Measurements from ENCODE around the gene IQGAP2.
"Not testable (repeated sequence)": the region's sequence is repeated elsewhere in the genome, so short reads cannot be mapped to it uniquely, and the experiment has no call there.

Gene IQGAP2

DNA sequence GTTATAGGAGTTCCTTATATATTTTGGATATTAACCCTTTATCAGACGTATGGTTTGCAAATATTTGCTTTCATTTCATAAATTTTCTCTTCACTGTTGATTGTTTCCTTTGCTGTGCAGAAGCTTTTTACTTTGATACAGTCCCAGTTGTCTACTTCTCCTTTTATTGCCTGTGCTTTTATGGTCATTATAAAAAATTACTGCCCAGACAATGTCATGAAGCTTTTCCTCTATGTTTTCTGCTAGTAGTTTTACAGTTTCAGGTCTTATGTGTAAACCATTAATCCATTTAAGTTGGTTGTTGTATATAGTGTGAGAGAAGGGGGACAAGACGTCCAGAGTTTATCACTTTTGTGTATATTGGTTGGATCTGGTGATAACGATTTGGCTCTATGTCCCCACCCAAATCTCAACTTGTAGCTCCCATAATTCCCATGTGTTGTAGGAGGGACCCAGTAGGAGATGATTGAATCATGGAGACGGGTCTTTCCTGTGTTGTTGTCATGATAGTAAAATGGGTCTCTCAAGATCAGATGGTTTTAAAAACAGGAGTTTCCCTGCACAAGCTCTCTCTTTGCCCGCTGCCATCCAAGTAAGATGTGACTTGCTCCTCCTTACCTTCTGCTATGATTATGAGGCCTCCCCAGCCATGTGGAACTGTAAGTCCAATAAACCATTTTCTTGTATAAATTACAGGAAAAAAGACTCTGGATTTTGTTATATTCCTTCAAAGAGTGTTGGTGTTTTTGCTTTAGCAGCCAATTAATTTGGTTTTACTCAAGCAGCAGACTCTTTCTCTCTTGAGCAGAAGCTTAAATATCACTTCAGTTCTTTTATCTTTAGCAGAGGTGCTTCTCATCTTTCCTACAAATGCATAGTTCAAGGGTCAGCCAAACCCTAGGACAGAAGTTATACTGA is 326.5 kb downstream of the IQGAP2 start:
- DNase-seq = no peak

DNA sequence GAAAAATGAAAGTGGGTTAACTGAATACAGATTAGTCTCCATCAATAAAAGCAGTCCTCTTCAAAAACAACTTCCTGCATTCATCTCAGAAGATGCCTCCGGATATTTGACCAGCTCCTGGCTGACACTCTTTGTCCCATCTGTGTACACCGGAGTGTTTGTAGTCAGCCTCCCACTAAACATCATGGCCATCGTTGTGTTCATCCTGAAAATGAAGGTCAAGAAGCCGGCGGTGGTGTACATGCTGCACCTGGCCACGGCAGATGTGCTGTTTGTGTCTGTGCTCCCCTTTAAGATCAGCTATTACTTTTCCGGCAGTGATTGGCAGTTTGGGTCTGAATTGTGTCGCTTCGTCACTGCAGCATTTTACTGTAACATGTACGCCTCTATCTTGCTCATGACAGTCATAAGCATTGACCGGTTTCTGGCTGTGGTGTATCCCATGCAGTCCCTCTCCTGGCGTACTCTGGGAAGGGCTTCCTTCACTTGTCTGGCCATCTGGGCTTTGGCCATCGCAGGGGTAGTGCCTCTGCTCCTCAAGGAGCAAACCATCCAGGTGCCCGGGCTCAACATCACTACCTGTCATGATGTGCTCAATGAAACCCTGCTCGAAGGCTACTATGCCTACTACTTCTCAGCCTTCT is 329.4 kb downstream of the IQGAP2 start:
- no peak for DNase-seq

DNA sequence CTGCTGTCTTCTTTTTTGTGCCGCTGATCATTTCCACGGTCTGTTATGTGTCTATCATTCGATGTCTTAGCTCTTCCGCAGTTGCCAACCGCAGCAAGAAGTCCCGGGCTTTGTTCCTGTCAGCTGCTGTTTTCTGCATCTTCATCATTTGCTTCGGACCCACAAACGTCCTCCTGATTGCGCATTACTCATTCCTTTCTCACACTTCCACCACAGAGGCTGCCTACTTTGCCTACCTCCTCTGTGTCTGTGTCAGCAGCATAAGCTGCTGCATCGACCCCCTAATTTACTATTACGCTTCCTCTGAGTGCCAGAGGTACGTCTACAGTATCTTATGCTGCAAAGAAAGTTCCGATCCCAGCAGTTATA is 329.9 kb downstream of the IQGAP2 start:
- DNase-seq = no peak

DNA sequence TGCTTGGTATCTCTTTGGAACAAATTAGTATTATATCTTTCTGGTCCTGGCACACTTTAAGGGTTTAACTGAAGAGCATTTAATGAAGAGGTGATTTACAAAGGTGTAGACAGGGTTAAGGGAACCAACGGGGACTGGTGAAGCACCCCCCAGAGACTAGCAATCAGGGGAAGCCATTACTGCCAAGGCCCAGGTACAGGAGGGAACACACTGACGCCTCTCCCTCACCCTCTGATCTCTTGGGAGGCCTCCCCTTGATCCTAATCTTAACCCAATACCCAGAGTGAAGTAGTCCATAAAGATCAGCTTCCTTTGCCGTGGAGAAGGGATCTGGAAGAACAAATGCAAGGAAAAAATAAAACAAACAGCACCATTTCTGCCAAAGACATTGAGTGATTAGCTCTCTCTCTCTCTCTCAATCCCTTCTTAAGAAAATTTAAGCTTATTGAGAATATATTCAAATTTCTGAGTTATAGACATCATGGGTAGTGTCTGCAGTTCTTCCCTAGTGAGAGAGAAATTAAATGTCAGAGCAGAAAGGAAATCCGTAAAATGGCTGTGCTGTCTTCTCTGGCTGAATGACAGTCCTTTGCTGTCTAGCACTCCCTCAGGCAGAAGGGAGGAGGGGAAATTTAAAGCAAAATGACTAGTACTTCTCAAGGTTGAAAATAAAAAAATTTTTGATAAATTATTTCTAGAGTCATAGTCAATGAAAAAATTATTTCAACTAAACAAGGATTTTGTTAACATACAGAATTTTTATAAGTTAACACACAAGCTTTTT is 332.9 kb downstream of the IQGAP2 start:
- peak; percentile 9 for DNase-seq

DNA sequence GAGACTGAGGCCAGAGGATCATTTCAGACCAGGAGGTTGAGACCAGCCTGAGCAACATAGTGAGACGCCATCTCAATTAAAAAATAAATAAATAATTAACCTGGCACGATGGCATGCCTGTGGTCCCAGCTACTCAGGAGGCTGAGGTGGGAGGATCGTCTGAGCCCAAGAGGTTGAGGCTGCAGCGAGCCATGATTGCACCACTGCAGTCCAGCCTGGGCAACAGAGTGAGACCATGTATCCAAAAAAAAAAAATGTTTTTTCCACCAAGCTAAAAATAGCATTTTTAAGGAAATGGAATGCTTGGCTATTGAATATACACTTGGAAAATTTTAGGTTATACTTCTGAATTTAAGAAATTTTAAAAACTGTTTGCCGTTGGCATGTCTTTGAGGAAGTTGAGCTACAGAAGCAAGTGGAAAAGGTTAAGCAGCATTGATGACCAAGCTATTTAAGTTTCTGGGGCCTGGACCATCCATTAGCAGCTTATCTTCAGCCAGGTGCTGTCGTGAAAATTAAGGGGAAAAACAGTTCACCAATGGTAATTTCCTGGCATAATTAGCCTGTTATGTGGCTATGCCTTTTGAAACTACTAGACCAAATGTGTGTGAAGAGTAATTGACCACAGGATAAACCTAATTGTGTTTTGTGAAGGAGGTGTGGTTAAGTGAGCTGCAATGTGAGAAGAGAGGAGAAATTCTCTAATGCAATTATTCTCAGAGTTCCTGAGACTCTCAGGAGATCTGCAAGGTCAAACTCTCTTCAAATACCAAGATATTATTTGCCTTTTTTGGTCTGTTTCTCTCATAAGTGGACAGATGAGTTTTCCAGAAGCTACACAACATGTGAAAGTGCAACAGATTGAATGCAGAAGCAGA is 333.8 kb downstream of the IQGAP2 start:
- no peak for DNase-seq

DNA sequence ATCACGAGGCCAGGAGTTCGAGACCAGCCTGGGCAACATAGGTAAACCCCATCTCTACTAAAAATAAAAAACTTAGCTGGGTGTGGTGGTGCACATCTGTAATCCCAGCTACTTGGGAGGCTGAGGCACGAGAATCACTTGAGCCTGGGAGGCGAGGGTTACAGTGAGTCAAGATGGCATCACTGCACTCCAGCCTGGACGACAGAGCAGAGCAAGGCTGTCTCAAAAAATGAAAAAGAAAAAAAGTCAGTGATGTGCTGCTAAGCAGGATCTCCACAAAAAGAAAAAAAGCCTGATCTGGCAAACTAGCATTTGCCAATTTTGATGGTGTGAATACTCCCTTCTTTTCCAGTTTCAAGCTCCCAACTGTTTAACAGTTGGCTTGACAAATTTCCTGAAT is 334.8 kb downstream of the IQGAP2 start:
- no peak for DNase-seq

DNA sequence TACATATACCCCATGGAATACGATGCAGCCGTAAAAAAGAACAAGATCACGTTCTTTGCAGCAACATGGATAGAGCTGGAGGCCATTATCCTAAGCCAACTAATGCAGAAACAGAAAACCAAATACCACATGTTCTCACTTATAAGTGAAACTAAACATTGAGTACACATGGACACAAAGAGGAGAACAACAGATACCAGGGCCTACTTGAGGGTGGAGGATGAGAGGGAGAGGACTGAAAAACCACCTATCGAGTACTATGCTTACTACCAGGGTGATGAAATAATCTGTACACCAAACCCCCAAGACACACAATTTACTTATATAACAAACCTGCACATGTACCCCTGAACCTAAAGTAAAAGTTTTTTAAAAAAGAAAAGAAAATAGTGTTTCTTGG is 338.4 kb downstream of the IQGAP2 start:
- not testable (repeated sequence) for DNase-seq

DNA sequence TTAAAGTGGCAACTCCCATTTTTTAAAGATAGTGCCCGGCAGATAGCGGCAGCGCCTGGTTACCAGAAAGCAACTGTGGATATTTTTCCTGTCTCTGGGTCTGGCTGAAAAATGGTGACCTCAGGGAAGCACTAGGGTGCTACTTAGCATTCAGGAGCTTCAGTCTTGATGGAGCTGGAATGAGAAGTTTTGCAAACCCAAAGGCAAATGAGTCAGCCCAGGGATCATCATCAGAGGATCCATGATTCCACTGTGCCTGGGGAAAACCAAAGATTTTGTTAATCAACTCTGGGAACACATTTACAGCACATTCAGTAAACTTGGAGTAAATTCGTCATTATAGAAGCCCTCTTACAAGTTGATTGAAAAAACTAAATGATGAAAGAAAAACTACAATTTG is 339.5 kb downstream of the IQGAP2 start:
- DNase-seq = no peak

DNA sequence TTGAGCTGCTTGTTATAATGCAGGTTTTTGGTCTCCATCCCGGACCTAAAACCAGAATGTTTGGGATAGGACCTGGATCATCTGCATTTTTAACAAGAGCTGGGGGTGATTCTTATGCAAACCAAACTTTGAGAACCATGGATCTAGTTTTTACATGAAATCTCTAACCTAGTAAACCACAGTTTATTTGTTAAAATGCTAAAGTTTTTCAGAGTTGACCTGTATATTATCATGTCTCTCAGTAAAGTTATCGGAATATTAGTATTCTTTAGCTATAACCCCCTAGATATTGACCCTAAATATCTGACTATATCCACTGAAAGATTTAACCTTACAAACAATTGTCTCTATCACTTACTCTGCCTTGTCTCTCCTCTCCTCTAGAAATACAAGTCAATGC is 341.5 kb downstream of the IQGAP2 start:
- no peak for DNase-seq

DNA sequence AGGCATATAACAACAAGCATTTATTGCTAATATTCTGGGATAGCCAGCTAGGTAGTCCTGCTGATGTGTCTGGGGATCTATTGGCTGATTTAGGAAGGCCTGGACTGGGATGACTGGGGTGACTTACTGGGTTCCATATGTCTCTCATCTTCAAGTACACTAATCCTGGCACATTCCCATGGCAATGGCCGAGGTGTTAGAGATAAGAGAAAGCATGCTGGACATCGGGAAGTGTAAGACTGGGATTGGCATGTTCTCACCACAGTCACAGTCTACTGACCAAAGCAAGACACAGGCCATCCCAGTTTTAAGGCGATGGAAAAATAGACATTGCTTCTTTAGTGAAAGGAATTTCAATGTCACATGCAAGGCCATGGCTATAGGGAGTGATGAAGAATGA is 342.6 kb downstream of the IQGAP2 start:
- DNase-seq = no peak

DNA sequence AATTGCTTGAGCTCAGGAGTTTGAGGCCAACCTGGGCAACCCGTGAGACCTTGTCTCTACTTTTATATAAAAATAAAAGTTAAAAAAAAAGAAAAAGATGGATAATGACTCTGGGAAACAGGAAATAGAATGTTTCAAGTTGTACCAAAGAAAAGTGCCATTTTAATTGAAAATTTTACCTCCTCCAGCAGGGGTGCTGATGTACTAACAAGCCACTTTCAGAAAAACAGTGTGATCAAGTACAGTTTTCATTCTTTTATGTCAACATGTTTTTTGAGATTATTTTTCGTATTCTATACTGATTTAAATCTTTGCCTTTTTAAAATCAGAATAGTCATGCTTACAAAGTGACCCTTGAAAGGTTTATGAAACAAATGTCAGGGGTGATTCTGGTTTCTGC is 343.6 kb downstream of the IQGAP2 start:
- DNase-seq = no peak

DNA sequence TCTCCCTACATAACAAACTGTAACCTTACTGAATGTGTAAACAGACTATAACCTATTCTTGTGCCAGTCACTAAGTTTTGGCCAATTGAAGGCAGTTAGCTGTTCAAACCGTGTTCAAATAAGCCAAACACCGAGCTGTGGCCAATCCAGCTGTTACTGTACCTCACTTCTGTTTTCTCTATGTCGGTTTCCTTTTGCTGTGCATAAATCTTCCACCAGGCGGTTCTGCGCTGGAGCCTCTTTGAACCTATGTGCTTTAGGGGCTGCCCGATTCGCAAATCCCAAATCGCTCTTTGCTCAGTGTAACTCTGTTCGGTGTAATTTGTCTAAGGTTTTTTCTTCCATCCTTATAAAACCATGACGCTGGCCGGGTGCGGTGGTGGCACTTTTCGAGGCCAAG is 344.6 kb downstream of the IQGAP2 start:
- DNase-seq = no peak

DNA sequence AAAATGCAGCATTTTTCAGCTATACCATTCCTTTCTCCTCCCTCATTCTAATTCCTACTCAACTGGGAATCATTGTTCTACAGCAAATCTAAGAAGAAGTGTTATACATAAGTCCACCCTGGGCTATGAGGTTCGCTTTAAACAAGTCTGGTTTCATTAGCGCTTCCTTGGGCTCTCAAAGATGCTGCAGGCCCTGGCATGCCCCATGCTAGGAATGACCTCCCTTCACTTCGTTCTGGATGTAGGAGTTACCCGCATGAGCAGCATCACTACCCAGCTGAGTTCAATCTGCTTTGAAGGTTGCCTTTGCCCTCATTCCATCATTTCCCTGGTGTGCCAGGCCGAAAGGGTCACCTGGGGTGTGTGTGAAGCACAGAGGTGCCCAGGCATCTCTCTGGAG is 348.2 kb downstream of the IQGAP2 start:
- DNase-seq = no peak

DNA sequence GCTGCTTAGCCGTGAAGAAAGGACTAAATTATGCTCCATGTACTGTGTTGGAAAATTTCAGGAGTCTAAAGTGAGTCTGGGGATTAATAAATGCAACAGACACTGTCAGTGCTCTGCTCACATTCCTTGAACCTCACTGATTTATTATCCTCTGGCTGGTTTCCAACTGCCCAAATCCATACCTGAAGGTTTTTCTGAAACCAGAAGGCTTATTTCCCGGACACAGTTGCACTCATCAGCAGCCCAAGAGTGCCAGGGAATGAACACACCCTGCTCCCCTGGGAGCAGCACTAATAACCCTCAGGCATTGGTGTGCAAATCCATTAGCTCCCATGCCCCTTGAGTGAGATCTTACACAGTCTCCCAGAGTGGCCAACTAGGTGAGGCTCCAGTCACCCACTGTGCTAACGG is 351.6 kb downstream of the IQGAP2 start:
- DNase-seq = no peak

DNA sequence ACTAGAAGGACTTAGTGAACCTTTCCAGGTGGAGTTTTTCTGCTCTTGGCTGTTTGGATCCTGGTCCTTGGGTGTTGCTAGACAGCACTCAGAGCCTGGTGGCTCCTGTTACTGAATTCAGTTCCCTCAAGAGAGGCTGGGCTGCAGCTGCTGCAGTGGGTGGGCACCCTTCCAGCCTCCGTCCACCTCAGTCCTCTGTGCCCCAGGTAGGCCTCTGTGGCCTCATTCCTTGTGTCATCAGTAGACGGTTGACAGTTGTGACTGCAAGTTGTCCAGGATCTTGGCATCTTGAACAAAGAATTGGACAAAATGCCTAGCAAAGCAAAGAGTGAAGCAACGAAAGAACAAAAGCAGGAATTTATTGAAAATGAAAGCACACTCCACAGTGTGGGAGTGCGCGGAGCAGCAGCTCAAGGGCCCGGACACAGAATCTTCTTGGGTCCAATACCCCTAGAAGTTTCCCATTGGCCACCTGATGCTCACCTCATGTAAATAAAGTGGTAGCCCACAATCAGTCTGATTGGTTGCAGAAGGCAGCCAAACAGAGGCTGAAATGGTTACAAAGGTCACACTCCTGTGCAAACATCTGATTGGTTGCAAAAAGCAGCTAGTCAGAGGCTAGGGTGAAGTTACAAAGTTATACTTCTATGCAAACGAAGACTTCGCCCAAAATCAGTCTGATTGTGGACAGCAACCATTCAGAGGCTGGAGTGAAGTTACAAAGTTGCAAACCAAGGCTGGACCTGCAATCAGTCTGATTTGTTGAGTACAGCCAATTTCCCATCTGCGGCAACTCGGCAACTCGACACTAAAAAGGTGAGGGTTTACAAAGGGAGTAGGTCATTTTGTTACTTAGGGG is 352.9 kb downstream of the IQGAP2 start:
- no peak for DNase-seq

DNA sequence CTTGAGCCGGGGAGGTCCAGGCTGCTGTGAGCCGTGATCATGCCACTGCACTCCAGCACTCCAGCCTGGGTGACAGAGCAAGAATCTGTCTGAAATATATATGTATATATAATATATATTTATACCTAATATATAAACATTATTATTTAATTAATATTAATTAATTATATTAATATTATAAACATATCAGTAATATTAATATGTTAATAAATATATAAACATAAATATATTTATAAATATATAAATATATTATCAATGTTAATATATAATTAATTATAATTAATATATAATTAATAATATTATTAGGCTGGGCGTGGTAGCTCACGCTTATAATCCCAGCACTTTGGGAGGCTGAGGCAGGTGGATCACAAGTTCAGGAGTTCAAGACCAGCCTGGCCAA is 354.0 kb downstream of the IQGAP2 start:
- no peak for DNase-seq
